Measurements from ENCODE around the gene LHX8. TPM values are rescaled to one million over a fixed set of nuclear protein-coding genes. Genes with fewer than 3 reads are reported as not detected.

LHX8 gene
- polyA plus RNA-seq, 1 donor from 2014 or later, result 11.1 TPM

DNA sequence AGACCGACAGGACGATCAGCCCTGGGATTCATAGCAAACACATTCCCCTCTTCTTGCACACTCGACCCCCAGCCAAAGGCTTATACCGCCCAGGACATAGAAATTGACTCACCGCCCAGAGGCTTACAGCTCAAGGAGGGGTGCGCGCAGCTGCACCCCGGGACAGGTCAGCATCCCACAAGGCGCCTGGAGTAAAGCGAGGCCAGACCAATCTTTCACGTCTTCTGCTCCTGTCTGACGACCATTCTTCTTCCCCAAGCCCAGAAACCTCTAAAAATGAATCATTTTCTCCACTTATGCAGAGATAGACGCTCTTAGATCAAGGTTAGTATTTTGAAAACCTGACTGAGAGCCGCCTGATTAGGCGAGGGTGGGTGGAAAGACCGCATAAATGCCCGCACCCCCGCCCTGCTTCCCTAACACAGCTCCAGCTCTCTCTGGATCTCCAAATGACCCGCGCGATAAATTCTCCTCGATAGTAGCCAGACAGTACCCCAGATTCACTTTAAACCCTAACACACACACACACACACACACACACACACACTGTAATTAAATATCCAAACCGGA lies 1.9 kb upstream of the LHX8 start:
- no peaks in the 10 kb centered on the region for H3K9me2 ChIP-seq (ENCODE audit: insufficient read depth, low read length)
- no peak overlapping the region for H3K4me3 ChIP-seq (ENCODE audit: low read length)
- H3K79me2 ChIP-seq (replicated peaks; ENCODE audit: insufficient read depth, low read length), result no peaks in the 10 kb centered on the region
- H3K4me2 ChIP-seq (ENCODE audit: low read length), result no peak overlapping the region
- H2AFZ ChIP-seq (ENCODE audit: low read depth, low read length), result no peak overlapping the region
- H3K27me3 ChIP-seq (ENCODE audit: insufficient read depth, low read depth, low read length), result peaks cover 99% of the 10 kb centered on the region
- H3K9ac ChIP-seq (ENCODE audit: low read length), result no peak overlapping the region
- H3K36me3 ChIP-seq (ENCODE audit: insufficient read depth, low read length), result no peaks in the 10 kb centered on the region
- H3K27ac ChIP-seq (ENCODE audit: low read length), result no peak overlapping the region
- TF ChIP-seq EZH2 (IDR thresholded peaks at IDR 0.05; ENCODE audit: borderline replicate concordance, insufficient read depth, low read length, poor library complexity, severe bottlenecking) (peak; percentile 54), SMC3 (conservative IDR thresholded peaks at IDR 0.05; ENCODE audit: poor library complexity) (no peak), EP300 (conservative IDR thresholded peaks at IDR 0.05; ENCODE audit: poor library complexity, severe bottlenecking) (no peak), MXI1 (conservative IDR thresholded peaks at IDR 0.05; ENCODE audit: poor library complexity, severe bottlenecking) (no peak), POLR2AphosphoS5 (IDR thresholded peaks at IDR 0.05) (no peak)
- TF ChIP-seq, protein P1, sequence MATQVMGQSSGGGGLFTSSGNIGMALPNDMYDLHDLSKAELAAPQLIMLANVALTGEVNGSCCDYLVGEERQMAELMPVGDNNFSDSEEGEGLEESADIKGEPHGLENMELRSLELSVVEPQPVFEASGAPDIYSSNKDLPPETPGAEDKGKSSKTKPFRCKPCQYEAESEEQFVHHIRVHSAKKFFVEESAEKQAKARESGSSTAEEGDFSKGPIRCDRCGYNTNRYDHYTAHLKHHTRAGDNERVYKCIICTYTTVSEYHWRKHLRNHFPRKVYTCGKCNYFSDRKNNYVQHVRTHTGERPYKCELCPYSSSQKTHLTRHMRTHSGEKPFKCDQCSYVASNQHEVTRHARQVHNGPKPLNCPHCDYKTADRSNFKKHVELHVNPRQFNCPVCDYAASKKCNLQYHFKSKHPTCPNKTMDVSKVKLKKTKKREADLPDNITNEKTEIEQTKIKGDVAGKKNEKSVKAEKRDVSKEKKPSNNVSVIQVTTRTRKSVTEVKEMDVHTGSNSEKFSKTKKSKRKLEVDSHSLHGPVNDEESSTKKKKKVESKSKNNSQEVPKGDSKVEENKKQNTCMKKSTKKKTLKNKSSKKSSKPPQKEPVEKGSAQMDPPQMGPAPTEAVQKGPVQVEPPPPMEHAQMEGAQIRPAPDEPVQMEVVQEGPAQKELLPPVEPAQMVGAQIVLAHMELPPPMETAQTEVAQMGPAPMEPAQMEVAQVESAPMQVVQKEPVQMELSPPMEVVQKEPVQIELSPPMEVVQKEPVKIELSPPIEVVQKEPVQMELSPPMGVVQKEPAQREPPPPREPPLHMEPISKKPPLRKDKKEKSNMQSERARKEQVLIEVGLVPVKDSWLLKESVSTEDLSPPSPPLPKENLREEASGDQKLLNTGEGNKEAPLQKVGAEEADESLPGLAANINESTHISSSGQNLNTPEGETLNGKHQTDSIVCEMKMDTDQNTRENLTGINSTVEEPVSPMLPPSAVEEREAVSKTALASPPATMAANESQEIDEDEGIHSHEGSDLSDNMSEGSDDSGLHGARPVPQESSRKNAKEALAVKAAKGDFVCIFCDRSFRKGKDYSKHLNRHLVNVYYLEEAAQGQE (IDR thresholded peaks at IDR 0.05; ENCODE audit: borderline replicate concordance), result no peak
- TF ChIP-seq, protein P2, sequence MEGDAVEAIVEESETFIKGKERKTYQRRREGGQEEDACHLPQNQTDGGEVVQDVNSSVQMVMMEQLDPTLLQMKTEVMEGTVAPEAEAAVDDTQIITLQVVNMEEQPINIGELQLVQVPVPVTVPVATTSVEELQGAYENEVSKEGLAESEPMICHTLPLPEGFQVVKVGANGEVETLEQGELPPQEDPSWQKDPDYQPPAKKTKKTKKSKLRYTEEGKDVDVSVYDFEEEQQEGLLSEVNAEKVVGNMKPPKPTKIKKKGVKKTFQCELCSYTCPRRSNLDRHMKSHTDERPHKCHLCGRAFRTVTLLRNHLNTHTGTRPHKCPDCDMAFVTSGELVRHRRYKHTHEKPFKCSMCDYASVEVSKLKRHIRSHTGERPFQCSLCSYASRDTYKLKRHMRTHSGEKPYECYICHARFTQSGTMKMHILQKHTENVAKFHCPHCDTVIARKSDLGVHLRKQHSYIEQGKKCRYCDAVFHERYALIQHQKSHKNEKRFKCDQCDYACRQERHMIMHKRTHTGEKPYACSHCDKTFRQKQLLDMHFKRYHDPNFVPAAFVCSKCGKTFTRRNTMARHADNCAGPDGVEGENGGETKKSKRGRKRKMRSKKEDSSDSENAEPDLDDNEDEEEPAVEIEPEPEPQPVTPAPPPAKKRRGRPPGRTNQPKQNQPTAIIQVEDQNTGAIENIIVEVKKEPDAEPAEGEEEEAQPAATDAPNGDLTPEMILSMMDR (IDR thresholded peaks at IDR 0.05; ENCODE audit: poor library complexity, severe bottlenecking), result no peak
- H4K20me1 ChIP-seq (ENCODE audit: insufficient read depth), result no peaks in the 10 kb centered on the region
- no peaks in the 10 kb centered on the region for H3K9me3 ChIP-seq (ENCODE audit: low read length)
- no peaks in the 10 kb centered on the region for H3F3A ChIP-seq (ENCODE audit: insufficient read depth, low read length, poor library complexity, severe bottlenecking)

DNA sequence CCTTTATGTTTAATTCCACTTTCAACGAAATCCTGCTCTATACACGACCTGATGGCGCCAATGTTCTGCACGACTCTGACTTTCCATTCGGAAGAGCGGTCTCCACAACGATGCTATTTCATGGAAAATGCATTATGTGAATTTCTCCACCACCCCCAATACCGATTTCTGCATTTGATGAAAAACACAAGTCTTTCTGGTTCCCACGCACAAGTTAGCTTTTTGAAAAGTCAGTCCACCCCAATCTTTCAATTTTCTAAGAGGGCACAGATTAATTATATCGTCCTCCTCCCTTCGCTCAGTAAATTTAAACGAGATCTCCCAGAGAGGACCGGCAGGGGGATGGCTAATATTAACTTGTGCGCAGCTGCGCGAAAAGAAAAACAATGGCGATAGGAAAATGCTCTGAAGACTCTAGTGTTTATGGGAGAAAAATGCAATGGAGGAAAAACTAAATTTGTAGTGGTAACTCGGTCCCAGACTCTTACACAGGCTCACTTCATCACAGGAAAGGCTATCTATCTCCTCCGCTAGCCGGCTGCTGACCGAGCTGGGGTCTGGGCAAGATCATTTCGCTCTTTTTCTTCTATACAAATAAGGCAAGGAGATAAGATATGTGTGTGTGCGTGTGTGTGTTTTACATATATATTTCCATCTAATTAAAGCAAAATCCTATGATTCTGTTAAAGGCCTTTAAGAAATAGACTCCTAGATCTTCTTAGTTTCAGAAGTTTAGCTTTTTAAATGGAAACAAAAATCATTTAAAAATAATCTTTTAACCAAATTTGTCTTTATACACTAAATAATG lies 1.2 kb upstream of the LHX8 start:
- H3K4me3 ChIP-seq (ENCODE audit: low read length), result no peak overlapping the region
- no peak overlapping the region for H3K4me2 ChIP-seq (ENCODE audit: low read length)

More for the DNA sequence above, 1.2 kb upstream of the LHX8 start:
- H3K9me3 ChIP-seq (ENCODE audit: low read length), result no peaks in the 10 kb centered on the region
- no peaks in the 10 kb centered on the region for H3K79me2 ChIP-seq (replicated peaks; ENCODE audit: insufficient read depth, low read length)
- no peaks in the 10 kb centered on the region for H3F3A ChIP-seq (ENCODE audit: insufficient read depth, low read length, poor library complexity, severe bottlenecking)
- H3K9ac ChIP-seq (ENCODE audit: low read length), result no peak overlapping the region
- peaks cover 100% of the 10 kb centered on the region for H3K27me3 ChIP-seq (ENCODE audit: insufficient read depth, low read depth, low read length)
- H2AFZ ChIP-seq (ENCODE audit: low read depth, low read length), result no peak overlapping the region
- H3K27ac ChIP-seq (ENCODE audit: low read length), result no peak overlapping the region
- TF ChIP-seq EP300 (conservative IDR thresholded peaks at IDR 0.05; ENCODE audit: poor library complexity, severe bottlenecking) (no peak), RAD21 (conservative IDR thresholded peaks at IDR 0.05) (no peak), POLR2AphosphoS5 (IDR thresholded peaks at IDR 0.05) (peak; percentile 80)
- TF ChIP-seq, protein P2 (IDR thresholded peaks at IDR 0.05; ENCODE audit: poor library complexity, severe bottlenecking), result no peak
- H4K20me1 ChIP-seq (ENCODE audit: insufficient read depth), result no peaks in the 10 kb centered on the region
- no peaks in the 10 kb centered on the region for H3K36me3 ChIP-seq (ENCODE audit: insufficient read depth, low read length)
- H3K9me2 ChIP-seq (ENCODE audit: insufficient read depth, low read length), result no peaks in the 10 kb centered on the region

Measured in neural cell (in vitro differentiated cells).